Hepatocyte (in vitro differentiated cells): ENCODE results near the gene SLC4A1AP. TPM values are rescaled to one million over a fixed set of nuclear protein-coding genes. Genes with fewer than 3 reads are reported as not detected.
"Not testable (repeated sequence)": the region's sequence is repeated elsewhere in the genome, so short reads cannot be mapped to it uniquely, and the experiment has no call there.

Experiments used
- DNase-seq: peaks from one replicate; pipeline ENCODE4 v3.0.0-alpha.2; 2016; ENCODE audit warnings: low spot score
- H2AFZ ChIP-seq: fragments of 200-600 bp; sonication (generic); 2 replicates; pipeline ENCODE4 v1.6.0; 2016; ENCODE audit warnings: antibody characterized with exemption, mild to moderate bottlenecking
- H3K27ac ChIP-seq: fragments of 200-600 bp; sonication (generic); 2 replicates; pipeline ENCODE4 v1.5.1; 2016; ENCODE audit warnings: mild to moderate bottlenecking
- H3K27me3 ChIP-seq: fragments of 200-600 bp; sonication (generic); 2 replicates; pipeline ENCODE4 v1.6.1; 2016
- H3K36me3 ChIP-seq: fragments of 200-600 bp; sonication (generic); replicated peaks from 2 replicates; pipeline ENCODE4 v1.5.1; 2016; ENCODE audit warnings: low read depth; ENCODE audit not compliant: insufficient read depth
- H3K4me1 ChIP-seq: fragments of 200-600 bp; sonication (generic); 2 replicates; pipeline ENCODE4 v1.5.1; 2016; ENCODE audit warnings: mild to moderate bottlenecking, moderate library complexity; ENCODE audit not compliant: insufficient read depth
- H3K4me2 ChIP-seq: fragments of 200-600 bp; sonication (generic); 2 replicates; pipeline ENCODE4 v1.6.0; 2016
- H3K4me3 ChIP-seq: fragments of 200-600 bp; sonication (generic); 2 replicates; pipeline ENCODE4 v1.5.1; 2016; ENCODE audit warnings: mild to moderate bottlenecking
- H3K79me2 ChIP-seq: fragments of 200-600 bp; sonication (generic); 2 replicates; pipeline ENCODE4 v1.6.0; 2017; ENCODE audit warnings: mild to moderate bottlenecking
- H3K9me2 ChIP-seq: fragments of 200-600 bp; sonication (generic); replicated peaks from 2 replicates; pipeline ENCODE4 v1.6.0; 2017; ENCODE audit warnings: mild to moderate bottlenecking; ENCODE audit not compliant: insufficient read depth
- H3K9me3 ChIP-seq: fragments of 200-600 bp; sonication (generic); 2 replicates; pipeline ENCODE4 v1.5.1; 2016; ENCODE audit warnings: low read depth, mild to moderate bottlenecking
- H4K20me1 ChIP-seq: fragments of 200-600 bp; sonication (generic); 2 replicates; pipeline ENCODE4 v1.6.0; 2016; ENCODE audit warnings: mild to moderate bottlenecking; ENCODE audit not compliant: insufficient read depth, poor library complexity, severe bottlenecking
- CTCF ChIP-seq: fragments of 200-600 bp; sonication (generic); IDR thresholded peaks from 2 replicates; pipeline ENCODE4 v1.5.1; 2016; ENCODE audit warnings: antibody characterized with exemption, mild to moderate bottlenecking; ENCODE audit not compliant: poor library complexity
- EZH2 ChIP-seq: fragments of 200-600 bp; sonication (generic); IDR thresholded peaks from 2 replicates; pipeline ENCODE4 v1.6.1; 2016; ENCODE audit warnings: antibody characterized with exemption, mild to moderate bottlenecking, borderline replicate concordance
- EZH2phosphoT487 ChIP-seq: fragments of 200-600 bp; sonication (generic); IDR thresholded peaks from one replicate; pipeline ENCODE4 v1.6.1; 2018; ENCODE audit warnings: antibody characterized with exemption, mild to moderate bottlenecking, low read depth, moderate library complexity; ENCODE audit not compliant: unreplicated experiment, severe bottlenecking
- WGBS: methylation state at CpG from one replicate; pipeline ENCODE4 v1.1.6; 2016; ENCODE audit warnings: low lambda C conversion rate; ENCODE audit errors: missing lambda C conversion rate; 5-methylcytosine and 5-hydroxymethylcytosine counted together
- polyA plus RNA-seq: library from polyadenylated mRNA; unstranded; fragments of >200 nt; fragmentation: Nextera tagmentation; extraction: Ambion mirVana; gene quantifications from 2 replicates; pipeline ENCODE4 v1.2.1, GENCODE V29; 2016
- total RNA-seq: library from RNA; depleted of rRNA; stranded (reverse); fragments of >200 nt; gene quantifications from 2 replicates; pipeline ENCODE4 v1.2.3, GENCODE V29; 2014

Gene SLC4A1AP
- total and polyA plus RNA-seq, 2 experiments from 2014 or later = 21.1 to 21.9 TPM

DNA sequence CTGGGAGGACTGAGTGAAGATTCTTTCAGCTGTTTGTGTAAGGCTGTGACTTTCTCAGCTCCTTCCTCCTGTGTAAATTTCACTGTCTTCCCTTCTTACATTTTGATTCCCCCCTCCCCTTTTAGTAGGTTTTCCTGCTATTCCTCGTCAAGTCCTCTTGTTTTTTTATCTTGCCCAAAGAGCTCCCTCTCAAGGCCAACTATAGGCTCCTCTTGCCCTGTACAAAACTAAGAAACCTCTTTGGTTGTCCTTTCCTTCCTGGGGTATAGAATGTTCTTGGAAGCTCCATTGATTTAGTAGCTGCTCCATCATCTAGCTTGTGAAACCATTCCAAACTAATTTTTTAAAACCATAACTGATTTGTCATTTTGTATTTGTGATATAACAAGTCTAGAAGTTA is 42.2 kb upstream of the SLC4A1AP start:
- H3K4me1 ChIP-seq = no peaks in the 10 kb centered on the region
- 82% methylated on average over 1 of the region's 1 CpG for WGBS
- TF ChIP-seq EZH2phosphoT487 (no peak), CTCF (no peak), EZH2 (no peak)
- H3K4me2 ChIP-seq = no peak overlapping the region
- no peaks in the 10 kb centered on the region for H3K9me3 ChIP-seq
- no peak for DNase-seq
- H3K27ac ChIP-seq = no peak overlapping the region
- no peak overlapping the region for H3K4me3 ChIP-seq
- peaks cover 5% of the 10 kb centered on the region for H3K9me2 ChIP-seq
- no peaks in the 10 kb centered on the region for H3K36me3 ChIP-seq
- H4K20me1 ChIP-seq = no peaks in the 10 kb centered on the region
- no peaks in the 10 kb centered on the region for H3K27me3 ChIP-seq
- no peaks in the 10 kb centered on the region for H3K79me2 ChIP-seq
- no peak overlapping the region for H2AFZ ChIP-seq

GRCh38 chr2:27622921-27623384 is 40.7 kb upstream of the SLC4A1AP start:
- Histone ChIP-seq H3K4me3 (no peak overlapping the region), H2AFZ (no peak overlapping the region), H3K4me2 (no peak overlapping the region), H3K27ac (no peak overlapping the region), H3K79me2 (no peaks in the 10 kb centered on the region), H3K36me3 (no peaks in the 10 kb centered on the region), H3K4me1 (peaks cover 8% of the 10 kb centered on the region), H3K27me3 (no peaks in the 10 kb centered on the region), H3K9me2 (peaks cover 5% of the 10 kb centered on the region), H3K9me3 (no peaks in the 10 kb centered on the region), H4K20me1 (no peaks in the 10 kb centered on the region)
- WGBS = 98% methylated on average over 3 of the region's 3 CpGs
- TF ChIP-seq CTCF (no peak), EZH2 (no peak), EZH2phosphoT487 (no peak)
- DNase-seq = no peak

- H3K36me3 ChIP-seq = no peaks in the 10 kb centered on the region
- no peak for TF ChIP-seq CTCF
- no peak for TF ChIP-seq EZH2phosphoT487
- TF ChIP-seq EZH2 = no peak
- H3K4me2 ChIP-seq = no peak overlapping the region
- H3K4me3 ChIP-seq = no peak overlapping the region
- no peak for DNase-seq
- no peak overlapping the region for H2AFZ ChIP-seq
- H3K27me3 ChIP-seq = no peaks in the 10 kb centered on the region
- H3K9me2 ChIP-seq = peaks cover 5% of the 10 kb centered on the region
- no peaks in the 10 kb centered on the region for H4K20me1 ChIP-seq
- no peaks in the 10 kb centered on the region for H3K9me3 ChIP-seq
- peaks cover 13% of the 10 kb centered on the region for H3K4me1 ChIP-seq
- H3K79me2 ChIP-seq = peaks cover 8% of the 10 kb centered on the region
- no peak overlapping the region for H3K27ac ChIP-seq
These were observed 38.7 kb upstream of the SLC4A1AP start for GRCh38 chr2:27624943-27625342.

GRCh38 chr2:27626323-27626722 is 37.4 kb upstream of the SLC4A1AP start:
- H3K36me3 ChIP-seq, H2AFZ ChIP-seq, H3K27me3 ChIP-seq, H3K4me3 ChIP-seq, H3K9me2 ChIP-seq, DNase-seq, H3K9me3 ChIP-seq, H3K4me2 ChIP-seq, H4K20me1 ChIP-seq: not testable (repeated sequence)
- Histone ChIP-seq H3K27ac (peak overlapping the region; percentile 88), H3K4me1 (peaks cover 14% of the 10 kb centered on the region), H3K79me2 (peaks cover 13% of the 10 kb centered on the region)
- WGBS = 76% methylated on average over 1 of the region's 1 CpG

DNA sequence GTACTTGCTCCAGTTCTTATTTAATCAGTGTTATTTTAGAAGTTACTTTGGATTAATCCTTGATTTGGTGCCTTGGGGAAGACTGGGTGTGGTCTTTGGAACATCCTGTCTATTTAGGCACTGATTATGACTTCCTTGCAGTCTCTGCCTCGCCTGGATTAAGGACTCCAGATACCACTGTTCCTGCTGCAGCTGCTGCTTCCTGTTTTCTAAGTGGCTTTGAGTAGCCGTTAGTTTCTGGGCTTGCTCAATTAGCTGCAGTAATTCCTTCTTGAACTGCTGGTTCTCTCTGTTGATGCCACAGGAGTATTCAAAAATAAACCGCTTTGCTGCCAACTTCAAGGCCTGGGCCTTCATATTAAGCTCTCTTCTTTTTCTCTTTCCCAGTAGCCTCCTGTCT is 36.8 kb upstream of the SLC4A1AP start:
- not testable (repeated sequence) for H3K9me3 ChIP-seq, H3K36me3 ChIP-seq, H4K20me1 ChIP-seq, H3K4me3 ChIP-seq, H3K27me3 ChIP-seq, DNase-seq, H2AFZ ChIP-seq, H3K9me2 ChIP-seq
- 72% methylated on average over 3 of the region's 3 CpGs for WGBS
- H3K27ac ChIP-seq = peak overlapping the region; percentile 88
- peaks cover 13% of the 10 kb centered on the region for H3K79me2 ChIP-seq
- peaks cover 14% of the 10 kb centered on the region for H3K4me1 ChIP-seq
- peak overlapping the region; percentile 82 for H3K4me2 ChIP-seq
